Measurements from ENCODE around the gene BBOX1.

GRCh38 chr11:27087432-27087831 is 46.8 kb downstream of the BBOX1 start:
- TF ChIP-seq TAF1 (IDR thresholded peaks at IDR 0.05; ENCODE audit: borderline replicate concordance, insufficient read depth, low read length) (no peak), POLR2AphosphoS5 (IDR thresholded peaks at IDR 0.05; ENCODE audit: low read depth, low read length) (no peak), REST (IDR thresholded peaks at IDR 0.05; ENCODE audit: insufficient read depth in 1 of 2, low read depth in 2 of 2, low read length in 2 of 2) (no peak)
